Sciatic nerve (tissue), 2 donors: ENCODE data around the gene LGMN. TPM values are rescaled to one million over a fixed set of nuclear protein-coding genes. Genes with fewer than 3 reads are reported as not detected.
A peak's percentile ranks its signal among the peaks of the same experiment; 100 is the strongest.

Experiments
- ATAC-seq: fragments of 200-7000 bp; cut with Tn5 transposase; one replicate; pipeline ENCODE4 v1.9.1; 2020; ENCODE audit warnings: mild to moderate bottlenecking, moderate library complexity
- DNase-seq: peaks from one replicate; pipeline ENCODE4 v3.0.0-alpha.2; 2020; ENCODE audit warnings: low spot score
- intact Hi-C: fragments of 100-400 bp; cut with DNase I; formaldehyde crosslinking; loops from one replicate; pipeline ENCODE4 v1.14.2; 2022
- total RNA-seq: library from RNA; stranded (reverse); fragmentation: NEBNext Ultra II Directional; extraction: Animal tissue kit (Norgen Biotek cat#: 25700); gene quantifications from one replicate; pipeline ENCODE4 v1.2.1, GENCODE V29; 2021
- donor health status: DM: no; HTN: no; CAD: no.
- donor health status: DM: no; HTN: no; CAD: no.

Gene LGMN
- total RNA-seq, 1 donor from 2014 or later = 118 TPM

DNA sequence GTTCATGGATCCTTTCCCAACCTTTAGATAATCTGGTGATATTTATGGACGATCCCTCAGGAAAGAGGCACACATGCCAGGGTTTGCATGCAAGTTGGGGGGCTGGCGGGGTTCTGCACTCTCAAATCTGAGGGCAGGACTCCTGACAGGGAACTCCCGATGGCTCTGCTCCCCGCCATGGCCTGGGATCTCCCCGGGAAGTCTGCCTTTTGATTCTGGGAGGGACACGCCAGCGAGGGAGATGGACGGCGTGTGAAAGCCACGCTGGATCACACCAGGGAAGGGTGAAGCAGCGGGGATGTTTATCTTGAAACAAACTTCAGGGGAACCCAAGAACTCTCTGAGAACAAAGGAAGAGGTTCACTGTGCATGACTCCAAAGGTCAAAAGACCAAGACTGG is 43.6 kb downstream of the LGMN start:
- peak; percentile 55 for DNase-seq
- no peak for ATAC-seq
- intact Hi-C loops = no loop called here

DNA sequence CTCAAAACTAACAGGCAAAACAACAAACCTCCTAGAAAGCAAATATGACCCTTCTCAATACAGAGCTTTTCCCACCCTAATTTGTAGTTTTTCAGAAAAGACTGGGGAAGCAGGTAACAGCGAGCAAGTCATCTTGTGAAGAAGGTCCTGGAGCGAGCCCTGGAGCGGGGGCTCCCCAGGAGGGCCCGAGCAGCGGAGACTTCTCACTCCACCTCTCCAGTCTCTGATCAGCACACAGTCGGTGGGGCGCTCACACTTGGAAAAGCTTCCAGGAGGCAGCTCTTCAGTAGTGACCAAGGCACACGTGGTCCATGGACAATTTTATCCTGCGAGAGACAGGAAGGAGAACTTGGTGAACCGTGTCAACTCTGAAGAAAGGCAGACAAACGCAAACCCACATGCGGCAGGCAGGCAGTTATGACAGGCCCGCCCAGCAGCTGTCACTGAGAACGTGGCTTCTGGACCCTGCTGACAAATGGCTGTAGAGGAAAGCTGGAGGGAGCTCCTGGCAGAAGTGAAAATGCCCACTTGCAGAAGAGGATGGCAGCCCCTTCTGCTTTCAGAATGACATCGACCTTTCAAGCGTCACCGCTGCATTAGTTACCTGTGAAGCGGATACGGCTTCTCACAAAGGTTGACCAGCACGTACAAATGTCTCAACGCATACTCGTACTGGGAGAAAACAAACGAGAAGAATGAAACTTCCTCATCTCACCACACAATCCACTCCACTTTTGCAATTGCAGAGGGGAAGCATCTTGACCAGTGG is 44.2 kb downstream of the LGMN start:
- ATAC-seq (peak; percentile 67), DNase-seq (peak; percentile 55)
- intact Hi-C loops = no loop called here

DNA sequence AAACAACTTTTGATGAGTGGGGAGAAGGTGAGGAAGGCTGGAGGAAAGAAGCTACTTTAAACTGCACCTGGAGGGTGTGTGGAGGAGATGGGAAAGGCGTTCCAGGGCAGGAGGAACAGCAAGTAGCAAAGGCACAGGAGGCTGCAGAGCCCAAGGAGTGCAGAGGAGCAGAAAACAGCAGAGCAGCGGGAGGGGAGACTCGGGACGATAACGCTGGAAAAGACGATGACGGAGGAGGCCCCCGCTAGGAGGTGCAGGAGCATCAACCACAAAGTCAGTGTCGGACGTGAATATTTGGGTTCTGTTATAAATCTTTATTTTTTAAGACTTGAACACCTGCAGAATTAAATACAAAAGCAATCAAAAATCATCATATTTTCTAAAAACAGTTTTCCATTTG is 44.9 kb downstream of the LGMN start:
- intact Hi-C loops = no loop called here
- DNase-seq = peak; percentile 37

DNA sequence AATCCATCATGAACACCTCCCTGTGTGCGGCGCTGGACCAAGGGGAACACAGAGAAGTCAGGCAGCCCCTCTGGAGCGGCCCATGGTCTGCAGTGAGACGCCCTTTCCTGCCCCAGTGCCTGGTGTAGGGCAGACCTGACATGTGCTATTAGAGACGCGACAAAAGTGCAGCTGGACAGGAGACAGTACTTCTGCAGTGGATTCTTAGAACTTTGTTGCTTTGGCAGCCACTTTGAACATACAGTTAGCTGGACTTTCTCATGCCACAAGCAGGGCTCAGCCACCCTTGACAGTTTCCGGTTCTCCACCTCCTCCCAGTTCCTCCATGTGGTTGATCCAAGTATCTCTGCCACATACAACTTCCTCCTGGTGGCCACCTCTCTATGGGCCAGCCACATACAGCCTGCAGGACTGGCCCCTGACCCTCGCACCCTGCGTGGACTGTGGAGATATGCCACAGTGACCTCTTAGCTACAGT is 45.9 kb downstream of the LGMN start:
- intact Hi-C loops = no loop called here
- ATAC-seq (peak; percentile 65), DNase-seq (peak; percentile 47)

More for the DNA sequence above, 44.9 kb downstream of the LGMN start:
- no peak for ATAC-seq

DNA sequence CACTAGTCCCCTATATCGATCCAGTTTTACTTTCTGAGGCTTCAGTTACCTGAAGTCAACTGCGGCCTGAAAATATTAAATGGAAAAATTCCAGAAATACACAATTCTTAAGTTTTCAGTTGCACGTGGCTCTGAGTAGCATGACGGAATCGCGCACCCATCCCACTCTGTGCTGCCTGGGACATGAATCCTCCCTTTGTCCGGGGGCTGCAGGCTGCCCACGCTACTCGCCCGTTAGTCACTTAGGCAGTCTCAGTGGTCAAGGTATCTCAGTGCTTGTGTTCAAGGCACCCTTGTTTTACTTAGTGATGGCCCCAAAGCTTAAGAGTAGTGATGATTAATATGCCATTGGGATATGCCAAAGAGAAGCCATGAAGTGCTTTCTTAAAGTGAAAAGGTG is 46.6 kb downstream of the LGMN start:
- DNase-seq = peak; percentile 35
- ATAC-seq = no peak
- intact Hi-C loops = no loop called here

DNA sequence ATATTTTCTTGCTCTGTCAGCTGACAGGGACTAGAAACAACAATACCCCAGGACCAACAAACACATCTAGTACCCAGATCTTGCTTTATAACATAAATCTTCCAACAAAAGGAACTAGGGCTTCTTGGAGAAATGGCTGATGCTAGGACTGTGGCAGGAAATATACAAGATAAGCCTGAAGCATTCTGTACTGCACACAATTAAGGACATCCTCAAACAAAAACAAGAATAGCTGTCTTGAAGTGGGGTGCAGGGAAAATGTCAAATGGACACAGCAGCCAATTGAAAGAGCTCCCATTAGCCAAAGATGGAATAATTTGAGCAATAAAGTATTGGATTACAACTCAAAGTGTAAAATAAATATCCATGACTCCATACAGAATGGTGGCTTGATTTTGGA is 50.0 kb downstream of the LGMN start:
- no peak for ATAC-seq
- no peak for DNase-seq
- intact Hi-C loops = no loop called here

DNA sequence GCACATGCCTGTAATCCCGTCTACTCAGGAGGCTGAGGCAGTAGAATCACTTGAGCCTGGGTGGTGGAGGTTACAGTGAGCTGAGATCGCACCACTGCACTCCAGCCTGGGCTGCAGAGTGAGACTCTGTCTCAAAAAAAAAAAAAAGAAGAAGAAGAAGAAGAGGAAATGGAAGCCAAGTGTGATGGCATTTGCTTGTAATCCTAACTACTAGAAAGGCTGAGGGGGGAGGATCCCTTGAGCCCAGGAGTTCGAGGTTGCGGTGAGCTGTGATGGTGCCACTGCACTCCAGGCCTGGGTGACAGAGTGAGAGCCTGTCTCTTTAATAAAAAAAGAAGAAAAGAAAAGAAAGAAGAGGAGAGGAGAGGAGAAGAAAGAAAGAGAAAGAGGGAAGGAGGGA is 52.1 kb downstream of the LGMN start:
- intact Hi-C loops = no loop called here
- ATAC-seq = no peak
- peak; percentile 22 for DNase-seq

DNA sequence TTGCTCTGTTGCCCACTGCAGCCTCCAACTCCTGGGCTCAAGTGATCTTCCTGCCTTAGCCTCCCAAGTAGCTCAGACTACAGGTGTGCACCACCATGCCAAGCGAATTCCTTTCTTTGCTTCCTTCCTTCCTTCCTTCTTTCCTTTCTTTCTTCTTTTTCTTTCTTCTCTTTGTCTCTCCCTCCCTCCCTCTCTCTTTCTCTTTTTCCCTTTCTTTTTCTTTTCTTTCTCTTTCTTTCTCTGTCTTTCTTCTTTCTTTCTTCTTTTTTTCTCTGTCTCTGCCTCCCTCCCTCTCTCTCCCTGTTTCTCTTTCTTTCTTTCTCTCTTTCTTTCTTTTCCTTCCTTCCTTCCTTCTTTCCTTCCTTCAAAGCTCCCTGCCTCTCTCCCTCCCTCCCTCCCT is 52.9 kb downstream of the LGMN start:
- DNase-seq (no peak), ATAC-seq (no peak)
- intact Hi-C loops = no loop called here

DNA sequence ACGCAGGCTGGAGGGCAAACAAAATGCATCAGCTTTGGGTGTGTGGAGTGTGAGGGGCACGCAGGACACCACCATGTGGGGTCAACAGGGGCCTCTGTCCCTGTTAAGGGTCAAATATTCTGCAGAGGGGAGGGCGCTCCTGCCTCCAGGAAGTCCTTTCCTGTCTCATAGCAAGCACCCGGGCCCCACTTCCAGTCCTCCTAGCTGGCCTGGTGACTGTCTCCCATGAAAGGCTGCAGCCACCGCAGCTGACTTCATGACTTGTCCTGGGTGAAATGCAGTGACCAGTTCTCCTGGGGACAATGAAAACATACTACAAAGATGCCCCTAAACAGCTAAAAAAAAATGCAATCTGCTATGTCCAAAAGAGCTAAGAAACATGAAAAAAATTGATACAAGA is 53.6 kb downstream of the LGMN start:
- intact Hi-C loops = no loop called here
- ATAC-seq (no peak), DNase-seq (peak; percentile 43)

DNA sequence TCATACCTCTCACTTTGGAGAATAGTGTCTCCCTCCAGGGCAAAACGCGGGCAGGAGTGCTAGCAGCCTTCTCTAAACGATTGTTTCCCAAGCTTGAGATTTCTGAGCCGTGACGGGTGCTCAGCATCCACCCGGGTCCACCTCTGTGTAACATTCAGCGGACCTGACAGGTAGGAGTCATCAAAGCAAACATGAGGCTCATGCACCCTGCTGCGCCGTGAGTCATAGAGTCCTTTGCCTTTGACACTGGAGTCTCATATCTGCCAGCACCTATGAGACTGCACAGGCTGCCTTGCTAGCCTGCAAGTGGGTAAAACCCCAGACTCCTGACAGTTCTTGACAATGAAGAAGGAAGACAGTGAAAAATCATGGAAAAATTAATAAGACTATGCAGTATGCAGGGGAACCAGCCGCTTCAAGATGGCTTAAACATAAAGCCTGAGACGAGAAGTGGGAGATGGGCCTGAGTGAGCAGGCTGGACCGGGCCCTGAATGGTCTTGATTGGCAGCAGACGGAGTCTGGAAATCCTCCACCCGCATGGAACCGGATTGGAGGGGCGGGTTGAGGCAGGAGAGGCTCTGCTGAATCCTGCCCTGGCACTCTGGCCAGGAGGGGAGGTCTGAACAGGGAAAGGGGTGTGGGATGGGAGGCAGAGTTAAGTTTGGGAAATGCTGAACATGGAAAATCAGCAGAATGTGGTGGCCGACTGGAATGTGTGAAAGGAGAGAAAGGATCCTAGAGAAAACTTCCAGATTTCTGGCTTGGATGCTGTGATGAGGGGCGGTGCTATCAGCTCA is 54.2 kb downstream of the LGMN start:
- intact Hi-C loops = no loop called here
- DNase-seq (peak; percentile 44), ATAC-seq (no peak)

DNA sequence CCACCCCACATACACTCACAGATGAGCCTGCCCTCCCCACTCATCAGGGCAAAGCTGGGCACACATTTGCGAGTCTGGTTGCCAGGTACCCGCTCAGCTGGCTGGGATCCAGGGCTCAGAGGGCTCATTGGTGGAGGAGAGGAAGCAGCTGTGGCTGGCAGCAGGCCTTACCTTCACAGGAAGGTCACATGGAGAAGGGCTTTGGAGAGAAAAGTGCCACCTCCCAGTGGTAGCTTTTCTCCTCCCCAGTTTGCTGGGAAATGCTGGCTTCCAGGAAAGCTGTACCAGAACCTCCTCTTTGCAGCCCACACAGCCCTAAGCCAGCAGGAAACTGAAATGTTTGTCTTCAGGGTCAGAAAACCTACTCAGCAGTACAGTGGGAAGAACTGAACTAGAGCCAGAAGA is 55.6 kb downstream of the LGMN start:
- intact Hi-C loops = no loop called here
- ATAC-seq (peak; percentile 45), DNase-seq (no peak)

DNA sequence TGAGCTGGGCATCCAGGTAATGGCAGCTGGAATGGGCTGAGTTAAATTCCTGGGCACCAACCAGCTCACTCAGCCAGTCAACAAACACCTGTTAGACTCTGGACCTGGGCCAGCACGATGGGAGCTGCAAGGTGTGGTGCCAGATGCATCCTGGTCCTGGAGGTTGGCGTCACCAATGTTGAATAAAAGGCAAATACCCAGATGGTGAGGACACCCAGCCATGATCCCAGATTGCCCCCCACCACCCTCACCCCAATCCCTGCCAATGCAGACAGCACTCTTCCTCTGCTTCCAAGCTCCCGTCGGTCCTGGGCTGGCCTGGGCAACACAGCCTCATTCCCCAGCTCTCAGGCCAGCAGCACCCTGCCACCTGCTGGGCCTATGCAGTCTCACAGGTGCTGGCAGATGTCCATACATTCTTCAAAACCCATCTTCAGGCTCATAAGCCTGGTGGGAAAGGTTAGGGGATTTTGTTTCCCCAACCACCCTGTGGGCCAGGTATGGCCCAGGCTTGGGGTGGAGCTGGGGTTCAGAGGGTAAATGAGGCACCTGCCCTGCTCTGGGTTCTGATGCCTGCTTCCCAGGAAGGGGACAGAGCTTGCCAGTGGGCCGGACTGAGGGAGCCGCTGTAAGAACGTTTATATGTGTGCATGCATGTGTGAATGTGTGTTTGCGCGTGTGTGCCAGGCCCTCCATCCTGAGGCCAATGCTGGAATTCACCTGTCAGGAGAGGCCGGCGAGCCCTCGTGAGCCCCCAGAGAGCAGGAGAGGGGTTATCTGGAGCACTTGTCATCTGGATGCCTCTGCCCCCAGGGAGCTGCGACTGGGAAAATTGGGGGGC is 58.0 kb downstream of the LGMN start:
- intact Hi-C loops = no loop called here
- DNase-seq (peak; percentile 41), ATAC-seq (no peak)

DNA sequence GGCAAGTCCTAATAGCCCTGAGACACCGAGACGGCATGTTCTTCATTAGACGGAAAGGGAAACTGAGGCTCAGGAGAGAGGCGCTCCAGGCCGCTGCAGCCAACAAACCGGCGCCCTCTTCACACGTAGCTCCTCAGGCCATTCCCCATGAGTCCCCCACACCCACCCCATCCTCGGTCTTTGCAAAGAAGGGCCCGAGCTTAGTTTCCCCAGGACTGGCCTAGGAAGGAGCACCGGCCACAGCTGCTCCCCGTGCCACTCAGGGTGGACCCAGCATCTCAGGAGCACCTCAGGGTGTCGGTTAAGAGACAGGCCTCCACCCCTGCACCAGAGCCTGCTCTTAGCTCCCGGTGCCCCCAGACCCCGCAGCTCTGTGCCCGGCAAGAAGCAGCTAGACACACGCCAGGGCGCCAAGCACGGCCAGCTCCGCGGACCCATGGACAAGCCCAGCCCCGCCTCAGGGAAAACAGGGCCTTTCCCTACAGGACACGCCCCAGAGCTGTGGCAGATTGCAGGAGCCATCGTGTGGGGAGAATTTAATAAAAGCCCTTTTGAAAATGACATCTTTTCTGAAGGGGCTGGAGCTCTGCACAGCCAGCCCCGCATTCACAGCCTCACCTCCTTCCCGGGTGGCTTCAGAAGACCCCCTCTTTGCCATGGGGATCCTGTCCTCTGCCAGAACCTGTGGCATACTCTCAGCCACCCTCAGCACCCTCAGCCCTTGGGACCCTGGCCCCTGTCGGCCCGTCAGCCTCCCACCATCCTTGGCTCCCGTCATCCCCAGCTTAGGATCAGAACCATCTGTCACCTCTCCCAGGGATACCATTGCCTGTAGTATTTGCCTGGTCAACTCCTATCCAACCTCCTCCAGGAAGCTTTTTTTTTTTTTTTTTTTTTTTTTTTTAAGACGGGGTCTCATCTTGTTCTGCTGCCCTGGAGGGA is 59.7 kb downstream of the LGMN start:
- intact Hi-C loops = loop anchor here (5.0 kb wide), 1 partner anchor 94 kb away; no protein-coding TSS in a partner anchor
- DNase-seq = no peak
- ATAC-seq = no peak

DNA sequence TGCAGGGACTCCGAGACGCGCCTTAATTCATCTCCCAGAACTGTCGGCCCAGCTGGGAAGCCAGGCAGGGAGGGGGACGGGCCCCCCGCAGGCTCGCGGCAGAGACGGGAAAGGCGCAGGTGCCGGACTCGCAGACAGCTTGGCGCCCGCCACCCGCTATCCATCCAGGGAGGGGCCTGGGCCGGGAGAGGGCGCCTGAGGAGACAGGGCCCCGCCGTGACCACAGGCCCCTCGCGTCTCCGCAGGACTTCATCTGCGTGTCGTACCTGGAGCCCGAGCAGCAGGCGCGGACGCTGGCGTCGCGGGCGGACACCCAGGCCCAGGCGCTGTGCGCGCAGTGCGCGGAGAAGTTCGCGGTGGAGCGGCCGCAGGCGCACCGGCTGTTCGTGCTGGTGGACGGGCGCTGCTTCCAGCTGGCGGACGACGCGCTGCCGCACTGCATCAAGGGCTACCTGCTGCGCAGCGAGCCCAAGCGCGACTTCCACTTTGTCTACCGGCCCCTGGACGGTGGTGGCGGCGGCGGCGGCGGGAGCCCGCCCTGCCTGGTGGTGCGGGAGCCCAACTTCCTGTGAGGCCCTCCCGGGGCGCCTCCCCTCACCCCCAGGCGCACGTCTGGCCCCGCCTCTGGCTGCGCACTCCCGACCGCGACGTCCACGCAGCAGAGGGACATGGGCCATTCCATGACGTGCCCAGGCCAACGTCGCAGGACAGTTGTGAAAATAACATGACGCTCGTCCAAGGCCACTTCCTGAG is 60.6 kb downstream of the LGMN start:
- DNase-seq (no peak), ATAC-seq (peak; percentile 28)
- intact Hi-C loops = loop anchor here (5.0 kb wide), 1 partner anchor 94 kb away; no protein-coding TSS in a partner anchor

DNA sequence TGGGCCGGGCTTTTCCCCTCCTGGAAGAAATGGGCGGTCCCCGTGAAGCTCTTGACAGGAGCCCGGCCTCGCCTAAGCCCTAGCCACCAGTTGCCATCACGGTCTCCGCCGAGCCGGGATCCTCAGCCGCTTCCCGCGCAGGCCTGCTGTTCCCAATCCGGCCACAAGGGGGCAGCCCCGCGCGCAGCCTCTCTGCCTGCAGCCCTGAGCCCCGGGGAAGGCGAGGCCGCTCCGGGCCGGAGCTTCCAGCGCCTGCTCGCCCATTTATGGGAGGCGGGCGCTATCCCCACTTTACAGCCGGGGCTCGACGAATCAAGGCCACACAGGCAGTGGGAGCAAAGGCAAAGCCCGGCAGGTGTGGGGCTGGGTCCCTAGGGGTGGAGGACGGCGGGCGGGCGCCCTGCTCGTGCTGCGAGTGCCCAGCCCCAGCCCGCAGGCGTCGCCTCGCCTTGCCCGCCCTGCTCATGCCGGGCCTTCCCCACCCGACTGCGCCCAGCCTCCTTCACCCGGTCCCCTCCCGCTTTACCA is 61.5 kb downstream of the LGMN start:
- intact Hi-C loops = loop anchor here (5.0 kb wide), 1 partner anchor 95 kb away; no protein-coding TSS in a partner anchor
- ATAC-seq (peak; percentile 89), DNase-seq (peak; percentile 89)

DNA sequence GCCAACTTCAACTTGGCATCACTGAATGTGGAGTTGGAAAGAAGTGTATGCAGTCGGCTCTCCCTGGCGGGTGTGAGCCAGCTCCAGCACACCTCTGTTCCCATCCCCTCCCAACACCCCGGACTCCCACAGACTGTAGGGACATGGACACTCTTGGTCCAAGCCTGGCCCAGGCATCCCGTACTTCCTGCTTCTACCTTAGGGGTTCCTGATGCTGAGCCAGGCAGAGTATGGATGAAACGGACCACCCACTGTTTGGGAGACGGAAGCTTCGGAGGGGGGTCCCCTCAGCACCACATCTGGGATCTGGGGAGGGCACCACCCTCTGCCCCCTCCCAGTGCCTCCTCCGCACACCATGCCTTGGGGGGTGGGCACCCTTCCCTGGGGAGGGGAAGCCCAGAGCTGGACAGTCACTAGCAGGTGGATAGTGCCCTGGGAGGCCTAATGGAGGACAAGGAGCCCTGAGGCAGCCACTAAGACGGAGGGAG is 62.0 kb downstream of the LGMN start:
- DNase-seq = no peak
- ATAC-seq = peak; percentile 4
- intact Hi-C loops = loop anchor here (5.0 kb wide), 1 partner anchor 96 kb away; no protein-coding TSS in a partner anchor

DNA sequence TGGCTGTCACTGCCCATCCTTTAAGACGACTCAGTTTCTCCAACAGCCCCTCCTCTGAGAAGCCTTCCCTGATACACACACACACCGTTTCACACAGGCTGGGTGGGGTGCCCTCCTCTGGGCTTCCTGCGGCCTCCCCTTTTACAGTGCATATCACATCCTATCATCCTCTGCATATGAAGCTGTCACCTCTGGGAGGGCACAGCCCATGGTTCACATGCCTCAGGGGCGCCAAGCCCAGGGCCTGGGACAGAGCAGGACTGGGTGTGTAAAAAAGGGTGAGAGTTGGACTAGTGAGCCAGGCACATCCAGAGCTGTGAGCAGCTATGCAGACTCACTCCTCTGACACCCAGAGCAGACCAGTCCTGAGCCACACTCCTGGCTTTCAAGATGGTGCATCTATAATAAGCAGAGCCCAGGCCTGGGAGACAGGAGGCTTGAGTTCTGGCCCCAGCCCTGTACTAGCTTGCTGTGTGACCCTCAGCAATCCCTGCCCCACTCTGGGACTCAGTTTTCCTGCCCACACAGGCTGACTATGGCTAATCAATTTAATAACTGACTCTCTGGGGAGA is 62.6 kb downstream of the LGMN start:
- intact Hi-C loops = loop anchor here (5.0 kb wide), 1 partner anchor 96 kb away; no protein-coding TSS in a partner anchor
- no peak for DNase-seq
- no peak for ATAC-seq
